ENCODE results near the gene NDUFS8.

Gene NDUFS8

GRCh38 chr11:68008381-68009337 is 21.8 kb upstream of the NDUFS8 start:
- Histone ChIP-seq H3K23ac (ENCODE audit: low read length in 2 of 2) (no peak overlapping the region), H2AFZ (ENCODE audit: low read depth, low read length) (no peak overlapping the region), H4K91ac (ENCODE audit: low read length) (peak overlapping the region; percentile 75), H3K4me2 (ENCODE audit: low read length, poor library complexity, severe bottlenecking) (no peak overlapping the region), H2BK15ac (ENCODE audit: low read depth, poor library complexity, severe bottlenecking) (peak overlapping the region; percentile 86), H2BK120ac (ENCODE audit: low read depth, low read length) (peak overlapping the region; percentile 64), H3K14ac (ENCODE audit: low read length in 2 of 2) (peak overlapping the region in 1 of 2 experiments; percentile 68), H2BK5ac (ENCODE audit: low read depth, low read length, poor library complexity, severe bottlenecking) (no peak overlapping the region), H3K18ac (ENCODE audit: low read depth in 1 of 2, low read length in 2 of 2) (peak overlapping the region; percentile 37 to 61), H2BK12ac (ENCODE audit: low read length in 2 of 2) (peak overlapping the region; percentile 80 to 85), H4K8ac (ENCODE audit: low read length) (peak overlapping the region; percentile 32), H3K36me3 (ENCODE audit: control insufficient read depth in 1 of 2, insufficient read depth in 2 of 2, low read depth in 1 of 2, low read length in 2 of 2) (peaks cover 0 to 2% of the 10 kb centered on the region in 2 experiments), H3K9ac (ENCODE audit: low read length) (no peak overlapping the region), H3K27ac (ENCODE audit: low read length, poor library complexity, severe bottlenecking) (peak overlapping the region; percentile 16), H3K4me3 (ENCODE audit: insufficient read depth in 1 of 2, low read depth in 1 of 2, low read length in 2 of 2) (peak overlapping the region in 1 of 2 experiments; percentile 9), H3K27me3 (ENCODE audit: control insufficient read depth in 1 of 2, insufficient read depth in 1 of 2, low read length in 2 of 2) (no peaks in the 10 kb centered on the region), H3K4me1 (ENCODE audit: control insufficient read depth, insufficient read depth, low read depth, low read length) (peaks cover 51% of the 10 kb centered on the region), H3K9me3 (ENCODE audit: control insufficient read depth, low read length) (no peaks in the 10 kb centered on the region), H3K79me1 (replicated peaks; ENCODE audit: low read length, poor library complexity, severe bottlenecking) (peaks cover 12% of the 10 kb centered on the region), H3K4ac (ENCODE audit: low read depth in 1 of 2, low read length in 2 of 2) (peak overlapping the region; percentile 62 to 85), H2AK5ac (ENCODE audit: low read length, severe bottlenecking) (peak overlapping the region; percentile 54)
- 92% methylated on average over 22 of the region's 27 CpGs for WGBS
- no peak for DNase-seq

GRCh38 chr11:68009391-68010089 is 20.9 kb upstream of the NDUFS8 start:
- Histone ChIP-seq H3K27me3 (ENCODE audit: control insufficient read depth in 1 of 2, insufficient read depth in 1 of 2, low read length in 2 of 2) (no peaks in the 10 kb centered on the region), H3K27ac (ENCODE audit: low read length, poor library complexity, severe bottlenecking) (peak overlapping the region; percentile 94), H3K4me1 (ENCODE audit: control insufficient read depth, insufficient read depth, low read depth, low read length) (peaks cover 55% of the 10 kb centered on the region), H2BK12ac (ENCODE audit: low read length in 2 of 2) (peak overlapping the region; percentile 25 to 80), H4K91ac (ENCODE audit: low read length) (peak overlapping the region; percentile 87), H3K36me3 (ENCODE audit: control insufficient read depth in 1 of 2, insufficient read depth in 2 of 2, low read depth in 1 of 2, low read length in 2 of 2) (peaks cover 0 to 5% of the 10 kb centered on the region in 2 experiments), H2BK15ac (ENCODE audit: low read depth, poor library complexity, severe bottlenecking) (peak overlapping the region; percentile 86), H2AK5ac (ENCODE audit: low read length, severe bottlenecking) (peak overlapping the region; percentile 26), H3K4me3 (ENCODE audit: insufficient read depth in 1 of 2, low read depth in 1 of 2, low read length in 2 of 2) (peak overlapping the region; percentile 2 to 83), H3K18ac (ENCODE audit: low read depth in 1 of 2, low read length in 2 of 2) (no peak overlapping the region), H2BK120ac (ENCODE audit: low read depth, low read length) (peak overlapping the region; percentile 84), H3K9ac (ENCODE audit: low read length) (peak overlapping the region; percentile 91), H2AFZ (ENCODE audit: low read depth, low read length) (no peak overlapping the region), H3K4ac (ENCODE audit: low read depth in 1 of 2, low read length in 2 of 2) (peak overlapping the region in 1 of 2 experiments; percentile 4), H3K14ac (ENCODE audit: low read length in 2 of 2) (no peak overlapping the region), H4K8ac (ENCODE audit: low read length) (peak overlapping the region; percentile 95), H3K9me3 (ENCODE audit: control insufficient read depth, low read length) (no peaks in the 10 kb centered on the region), H3K4me2 (ENCODE audit: low read length, poor library complexity, severe bottlenecking) (peak overlapping the region; percentile 50), H2BK5ac (ENCODE audit: low read depth, low read length, poor library complexity, severe bottlenecking) (peak overlapping the region; percentile 51), H3K23ac (ENCODE audit: low read length in 2 of 2) (no peak overlapping the region), H3K79me1 (replicated peaks; ENCODE audit: low read length, poor library complexity, severe bottlenecking) (peaks cover 12% of the 10 kb centered on the region)
- DNase-seq, result peak; percentile 39
- WGBS, result 60% methylated on average over 10 of the region's 12 CpGs

- H2BK12ac ChIP-seq (ENCODE audit: low read length in 2 of 2), result peak within 1 kb of the TSS; percentile 40 to 91
- peaks cover 61% of the 10 kb centered on the region for H3K4me1 ChIP-seq (ENCODE audit: control insufficient read depth, insufficient read depth, low read depth, low read length)
- WGBS, result 22% methylated on average over 32 of the region's 33 CpGs
Observed at GRCh38 chr11:68010090-68011041, 20.1 kb upstream of the NDUFS8 start, which contains the start of gene ALDH3B1. Gene ALDH3B1 (plus strand): TSS chr11:68010327. CDS start chr11:68015298, 4,971 bp downstream.

More at GRCh38 chr11:68010090-68011041, 20.1 kb upstream of the NDUFS8 start, which contains the start of gene ALDH3B1:
- peak within 1 kb of the TSS; percentile 94 for H3K27ac ChIP-seq (ENCODE audit: low read length, poor library complexity, severe bottlenecking)
- H3K23ac ChIP-seq (ENCODE audit: low read length in 2 of 2), result peak within 1 kb of the TSS in 1 of 2 experiments; percentile 45
- peaks cover 12% of the 10 kb centered on the region for H3K79me1 ChIP-seq (replicated peaks; ENCODE audit: low read length, poor library complexity, severe bottlenecking)
- peak within 1 kb of the TSS; percentile 100 for H2AK5ac ChIP-seq (ENCODE audit: low read length, severe bottlenecking)
- H4K91ac ChIP-seq (ENCODE audit: low read length), result peak within 1 kb of the TSS; percentile 96
- peak within 1 kb of the TSS; percentile 86 for H2BK15ac ChIP-seq (ENCODE audit: low read depth, poor library complexity, severe bottlenecking)
- peak within 1 kb of the TSS; percentile 91 for H3K9ac ChIP-seq (ENCODE audit: low read length)
- peak within 1 kb of the TSS in 1 of 2 experiments; percentile 78 for H3K14ac ChIP-seq (ENCODE audit: low read length in 2 of 2)
- H3K9me3 ChIP-seq (ENCODE audit: control insufficient read depth, low read length), result no peaks in the 10 kb centered on the region
- peak within 1 kb of the TSS; percentile 51 for H2BK5ac ChIP-seq (ENCODE audit: low read depth, low read length, poor library complexity, severe bottlenecking)
- no peaks in the 10 kb centered on the region for H3K27me3 ChIP-seq (ENCODE audit: control insufficient read depth in 1 of 2, insufficient read depth in 1 of 2, low read length in 2 of 2)
- peak within 1 kb of the TSS; percentile 43 to 83 for H3K4me3 ChIP-seq (ENCODE audit: insufficient read depth in 1 of 2, low read depth in 1 of 2, low read length in 2 of 2)
- H3K36me3 ChIP-seq (ENCODE audit: control insufficient read depth in 1 of 2, insufficient read depth in 2 of 2, low read depth in 1 of 2, low read length in 2 of 2), result peaks cover 5% of the 10 kb centered on the region in 2 experiments
- no peak within 1 kb of the TSS for H2AFZ ChIP-seq (ENCODE audit: low read depth, low read length)
- peak; percentile 94 for DNase-seq
- H3K18ac ChIP-seq (ENCODE audit: low read depth in 1 of 2, low read length in 2 of 2), result peak within 1 kb of the TSS; percentile 40 to 97
- peak within 1 kb of the TSS; percentile 90 to 95 for H3K4ac ChIP-seq (ENCODE audit: low read depth in 1 of 2, low read length in 2 of 2)
- H2BK120ac ChIP-seq (ENCODE audit: low read depth, low read length), result peak within 1 kb of the TSS; percentile 84
- peak within 1 kb of the TSS; percentile 95 for H4K8ac ChIP-seq (ENCODE audit: low read length)
- peak within 1 kb of the TSS; percentile 50 for H3K4me2 ChIP-seq (ENCODE audit: low read length, poor library complexity, severe bottlenecking)

Data from mesenchymal stem cell (in vitro differentiated cells and primary cell).